Memory B cell (primary cell): ENCODE data around the gene NR5A1.

Source experiments
- ATAC-seq: fragments of 150-1000 bp; cut with Tn5 transposase; 2 replicates; pipeline ENCODE4 v1.10.0; 2021; ENCODE audit warnings: low read depth, mild to moderate bottlenecking, moderate library complexity
- DNase-seq, 2 donors: peaks; one replicate each; pipeline ENCODE4 v3.0.0; 2022; ENCODE audit warnings: low spot score in 2 of 2
- H3K27ac Mint-ChIP-seq: one replicate; pipeline ENCODE4 v1.8.0; 2022; ENCODE audit warnings: mild to moderate bottlenecking, moderate library complexity, mixed read lengths
- H3K27me3 Mint-ChIP-seq: one replicate; pipeline ENCODE4 v1.8.0; 2022; ENCODE audit warnings: mixed read lengths
- H3K36me3 Mint-ChIP-seq: one replicate; pipeline ENCODE4 v1.8.0; 2022; ENCODE audit warnings: mild to moderate bottlenecking, mixed read lengths
- H3K4me1 Mint-ChIP-seq: one replicate; pipeline ENCODE4 v1.8.0; 2022; ENCODE audit warnings: mixed read lengths
- H3K4me3 Mint-ChIP-seq: one replicate; pipeline ENCODE4 v1.8.0; 2022; ENCODE audit warnings: mild to moderate bottlenecking, moderate library complexity, mixed read lengths
- H3K9me3 Mint-ChIP-seq: one replicate; pipeline ENCODE4 v1.8.0; 2022; ENCODE audit warnings: mixed read lengths

Gene NR5A1

GRCh38 chr9:124527781-124528180 lies 20.6 kb upstream of the NR5A1 start:
- no peaks in the 10 kb centered on the region for H3K4me1 Mint-ChIP-seq
- no peaks in the 10 kb centered on the region for H3K36me3 Mint-ChIP-seq
- DNase-seq, result no peak

GRCh38 chr9:124526174-124526573 lies 19.0 kb upstream of the NR5A1 start:
- Mint-ChIP-seq H3K9me3 (no peaks in the 10 kb centered on the region), H3K36me3 (no peaks in the 10 kb centered on the region), H3K27me3 (no peaks in the 10 kb centered on the region), H3K27ac (no peak overlapping the region), H3K4me3 (no peak overlapping the region), H3K4me1 (no peaks in the 10 kb centered on the region)
- DNase-seq, result no peak
- ATAC-seq, result no peak

More at GRCh38 chr9:124527781-124528180, 20.6 kb upstream of the NR5A1 start:
- H3K9me3 Mint-ChIP-seq, result no peaks in the 10 kb centered on the region
- H3K27ac Mint-ChIP-seq, result no peak overlapping the region
- no peaks in the 10 kb centered on the region for H3K27me3 Mint-ChIP-seq
- no peak for ATAC-seq
- H3K4me3 Mint-ChIP-seq, result no peak overlapping the region

- H3K27ac Mint-ChIP-seq, result no peak overlapping the region
- DNase-seq (no peak), ATAC-seq (no peak)
- no peaks in the 10 kb centered on the region for H3K36me3 Mint-ChIP-seq
- H3K4me3 Mint-ChIP-seq, result no peak overlapping the region
- no peaks in the 10 kb centered on the region for H3K9me3 Mint-ChIP-seq
- no peaks in the 10 kb centered on the region for H3K4me1 Mint-ChIP-seq
- peaks cover 2% of the 10 kb centered on the region for H3K27me3 Mint-ChIP-seq
Observed at GRCh38 chr9:124522121-124523098, 15.2 kb upstream of the NR5A1 start.

GRCh38 chr9:124521142-124521541 lies 13.9 kb upstream of the NR5A1 start:
- H3K27me3 Mint-ChIP-seq, result peaks cover 2% of the 10 kb centered on the region
- H3K4me1 Mint-ChIP-seq, result no peaks in the 10 kb centered on the region
- H3K4me3 Mint-ChIP-seq, result no peak overlapping the region
- no peaks in the 10 kb centered on the region for H3K36me3 Mint-ChIP-seq
- H3K9me3 Mint-ChIP-seq, result no peaks in the 10 kb centered on the region
- no peak overlapping the region for H3K27ac Mint-ChIP-seq
- DNase-seq, result no peak
- no peak for ATAC-seq

GRCh38 chr9:124520206-124520596 lies 13.0 kb upstream of the NR5A1 start:
- H3K4me1 Mint-ChIP-seq, result no peaks in the 10 kb centered on the region

GRCh38 chr9:124518116-124518515 lies 10.9 kb upstream of the NR5A1 start:
- ATAC-seq, result no peak
- H3K9me3 Mint-ChIP-seq, result no peaks in the 10 kb centered on the region
- H3K4me3 Mint-ChIP-seq, result no peak overlapping the region
- H3K27ac Mint-ChIP-seq, result no peak overlapping the region
- H3K27me3 Mint-ChIP-seq, result peaks cover 3% of the 10 kb centered on the region
- DNase-seq, result no peak
- no peaks in the 10 kb centered on the region for H3K4me1 Mint-ChIP-seq
- no peaks in the 10 kb centered on the region for H3K36me3 Mint-ChIP-seq

More at GRCh38 chr9:124520206-124520596, 13.0 kb upstream of the NR5A1 start:
- DNase-seq (no peak), ATAC-seq (no peak)
- Mint-ChIP-seq H3K27me3 (peaks cover 2% of the 10 kb centered on the region), H3K36me3 (no peaks in the 10 kb centered on the region), H3K9me3 (no peaks in the 10 kb centered on the region), H3K4me3 (no peak overlapping the region), H3K27ac (no peak overlapping the region)

GRCh38 chr9:124517600-124517999 lies 10.4 kb upstream of the NR5A1 start:
- H3K9me3 Mint-ChIP-seq, result no peaks in the 10 kb centered on the region
- ATAC-seq, result no peak
- DNase-seq, result no peak
- H3K27ac Mint-ChIP-seq, result no peak overlapping the region
- no peak overlapping the region for H3K4me3 Mint-ChIP-seq
- no peaks in the 10 kb centered on the region for H3K4me1 Mint-ChIP-seq
- no peaks in the 10 kb centered on the region for H3K36me3 Mint-ChIP-seq
- peaks cover 5% of the 10 kb centered on the region for H3K27me3 Mint-ChIP-seq

- H3K27me3 Mint-ChIP-seq, result peaks cover 13% of the 10 kb centered on the region
- H3K36me3 Mint-ChIP-seq, result no peaks in the 10 kb centered on the region
- peaks cover 4% of the 10 kb centered on the region for H3K4me1 Mint-ChIP-seq
- H3K27ac Mint-ChIP-seq, result no peak overlapping the region
- DNase-seq (no peak), ATAC-seq (no peak)
- no peak overlapping the region for H3K4me3 Mint-ChIP-seq
- H3K9me3 Mint-ChIP-seq, result no peaks in the 10 kb centered on the region
Observed at GRCh38 chr9:124514874-124515273, 7.7 kb upstream of the NR5A1 start.

- Mint-ChIP-seq H3K4me3 (no peak overlapping the region), H3K4me1 (peaks cover 4% of the 10 kb centered on the region), H3K9me3 (no peaks in the 10 kb centered on the region), H3K27me3 (peaks cover 13% of the 10 kb centered on the region), H3K36me3 (no peaks in the 10 kb centered on the region), H3K27ac (no peak overlapping the region)
- no peak for DNase-seq
- no peak for ATAC-seq
Observed at GRCh38 chr9:124514125-124514524, 6.9 kb upstream of the NR5A1 start.

- no peak for ATAC-seq
- Mint-ChIP-seq H3K4me1 (peaks cover 4% of the 10 kb centered on the region), H3K36me3 (no peaks in the 10 kb centered on the region)
Observed at GRCh38 chr9:124513376-124513994, 6.3 kb upstream of the NR5A1 start.

GRCh38 chr9:124512806-124513204 lies 5.6 kb upstream of the NR5A1 start:
- ATAC-seq (no peak), DNase-seq (no peak)
- no peak overlapping the region for H3K4me3 Mint-ChIP-seq
- H3K9me3 Mint-ChIP-seq, result no peaks in the 10 kb centered on the region
- H3K27me3 Mint-ChIP-seq, result peaks cover 13% of the 10 kb centered on the region
- H3K4me1 Mint-ChIP-seq, result peaks cover 4% of the 10 kb centered on the region
- no peaks in the 10 kb centered on the region for H3K36me3 Mint-ChIP-seq
- H3K27ac Mint-ChIP-seq, result no peak overlapping the region

More at GRCh38 chr9:124513376-124513994, 6.3 kb upstream of the NR5A1 start:
- no peak overlapping the region for H3K27ac Mint-ChIP-seq
- DNase-seq, result no peak
- H3K9me3 Mint-ChIP-seq, result no peaks in the 10 kb centered on the region
- peaks cover 13% of the 10 kb centered on the region for H3K27me3 Mint-ChIP-seq
- H3K4me3 Mint-ChIP-seq, result no peak overlapping the region

- Mint-ChIP-seq H3K4me1 (peaks cover 4% of the 10 kb centered on the region), H3K4me3 (no peak overlapping the region), H3K27me3 (peaks cover 13% of the 10 kb centered on the region), H3K27ac (no peak overlapping the region), H3K9me3 (no peaks in the 10 kb centered on the region), H3K36me3 (no peaks in the 10 kb centered on the region)
- no peak for ATAC-seq
- DNase-seq, result no peak
Observed at GRCh38 chr9:124511891-124512805, 4.9 kb upstream of the NR5A1 start.

- DNase-seq (no peak), ATAC-seq (no peak)
- Mint-ChIP-seq H3K9me3 (no peaks in the 10 kb centered on the region), H3K36me3 (no peaks in the 10 kb centered on the region), H3K27ac (no peak overlapping the region), H3K27me3 (peaks cover 17% of the 10 kb centered on the region), H3K4me3 (no peak overlapping the region), H3K4me1 (peaks cover 4% of the 10 kb centered on the region)
Observed at GRCh38 chr9:124511426-124511840, 4.2 kb upstream of the NR5A1 start.
